SK-N-SH (cell line): ENCODE measurements around the gene ANTKMT. TPM values are rescaled to one million over a fixed set of nuclear protein-coding genes. Genes with fewer than 3 reads are reported as not detected.
"Not testable (repeated sequence)": the region's sequence is repeated elsewhere in the genome, so short reads cannot be mapped to it uniquely, and the experiment has no call there.

ENCODE experiments used
- CTCF ChIA-PET: fragments of 300-600, 350-600 bp; formaldehyde crosslinking; extraction: SDS; loops from one replicate; lab custom pipeline; 2021; lab: Yijun Ruan, JAX
- POLR2A ChIA-PET: fragments of 350-600 bp; sonication (Branson Sonifier 250); formaldehyde crosslinking; extraction: SDS; loops from one replicate; lab custom pipeline; 2020; ENCODE audit warnings: antibody characterized with exemption, inconsistent platforms; lab: Yijun Ruan, JAX
- DNase-seq: peaks from one replicate; pipeline ENCODE4 v3.0.0; 2012
- H2AFZ ChIP-seq: fragments of 200-600 bp; sonication (generic); 2 replicates; pipeline ENCODE4 v1.8.1; 2016; ENCODE audit warnings: antibody characterized with exemption, mild to moderate bottlenecking, low read depth
- H3F3A ChIP-seq: fragments of 200-600 bp; sonication (generic); replicated peaks from 2 replicates; pipeline ENCODE3; 2016; ENCODE audit warnings: antibody characterized with exemption, mild to moderate bottlenecking; ENCODE audit not compliant: insufficient read depth
- H3K27ac ChIP-seq, 2 experiments: fragments of 200-500 bp in 1 of 2; fragments of 200-600 bp in 1 of 2; sonication (Bioruptor generic) in 1 of 2; sonication (generic), shearing (Covaris generic) in 1 of 2; 2 replicates each; pipeline versions ENCODE4 v1.5.1 to v1.6.1; 2014 to 2016; ENCODE audit warnings: low read depth in 2 of 2, inconsistent platforms in 1 of 2, low read length in 1 of 2, mild to moderate bottlenecking in 1 of 2, mixed read lengths in 1 of 2
- H3K27me3 ChIP-seq: fragments of 200-600 bp; sonication (generic), shearing (Covaris generic); 2 replicates; pipeline ENCODE4 v1.6.1; 2016; ENCODE audit warnings: mixed run types; ENCODE audit not compliant: insufficient read depth
- H3K36me3 ChIP-seq, 2 experiments: fragments of 200-500 bp in 1 of 2; fragments of 200-600 bp in 1 of 2; sonication (Bioruptor generic) in 1 of 2; sonication (generic) in 1 of 2; replicated peaks in 1 of 2; 2 replicates each; pipeline versions ENCODE3 to v1.5.1; 2014 to 2016; ENCODE audit warnings: low read length in 1 of 2, mild to moderate bottlenecking in 1 of 2; ENCODE audit not compliant: insufficient read depth in 2 of 2, control insufficient read depth in 1 of 2
- H3K4me1 ChIP-seq, 2 experiments: fragments of 200-500 bp in 1 of 2; fragments of 200-600 bp in 1 of 2; sonication (Bioruptor generic) in 1 of 2; sonication (generic), shearing (Covaris generic) in 1 of 2; 2 replicates each; pipeline versions ENCODE4 v1.5.1 to v1.6.1; 2014 to 2016; ENCODE audit warnings: low read depth in 1 of 2, low read length in 1 of 2, mixed run types in 1 of 2; ENCODE audit not compliant: insufficient read depth in 2 of 2, control insufficient read depth in 1 of 2
- H3K4me2 ChIP-seq: fragments of 200-600 bp; sonication (generic), shearing (Covaris generic); 2 replicates; pipeline ENCODE4 v1.6.1; 2017; ENCODE audit warnings: mixed run types
- H3K4me3 ChIP-seq, 2 experiments: fragments of 200-500 bp in 1 of 2; fragments of 200-600 bp in 1 of 2; sonication (Bioruptor generic) in 1 of 2; sonication (generic), shearing (Covaris generic) in 1 of 2; 2 replicates each; pipeline versions ENCODE4 v1.5.1 to v1.8.1; 2014 to 2016; ENCODE audit warnings: low read depth in 2 of 2, inconsistent platforms in 1 of 2, low read length in 1 of 2, mild to moderate bottlenecking in 1 of 2, mixed read lengths in 1 of 2, moderate library complexity in 1 of 2
- H3K79me2 ChIP-seq: fragments of 200-600 bp; sonication (generic); 2 replicates; pipeline ENCODE4 v1.8.1; 2017; ENCODE audit warnings: mild to moderate bottlenecking; ENCODE audit not compliant: insufficient read depth
- H3K9ac ChIP-seq: fragments of 200-600 bp; sonication (generic); 2 replicates; pipeline ENCODE4 v1.6.1; 2017; ENCODE audit warnings: mixed run types
- H3K9me2 ChIP-seq: fragments of 200-600 bp; sonication (generic); 2 replicates; pipeline ENCODE4 v1.6.1; 2017; ENCODE audit warnings: mixed run types
- H3K9me3 ChIP-seq: fragments of 200-600 bp; sonication (generic); 2 replicates; pipeline ENCODE4 v1.6.1; 2017; ENCODE audit warnings: mixed run types, mild to moderate bottlenecking, moderate library complexity
- H4K20me1 ChIP-seq: fragments of 200-600 bp; sonication (generic); 2 replicates; pipeline ENCODE4 v1.6.1; 2017; ENCODE audit warnings: mild to moderate bottlenecking, mixed run types; ENCODE audit not compliant: insufficient read depth
- CHD2 ChIP-seq: fragments of 150-350 bp; IDR thresholded peaks from 2 replicates; pipeline ENCODE4 v1.6.1; 2018; ENCODE audit warnings: low read length; ENCODE audit not compliant: partially characterized antibody
- ELF1 ChIP-seq: IDR thresholded peaks from 2 replicates; pipeline ENCODE4 v1.4.0; 2012
- FOSL2 ChIP-seq: IDR thresholded peaks from 2 replicates; pipeline ENCODE4 v1.4.0; 2012; ENCODE audit warnings: low read depth, mild to moderate bottlenecking, moderate library complexity, borderline replicate concordance
- FOXJ3 ChIP-seq: sonication (generic); formaldehyde crosslinking; IDR thresholded peaks from 2 replicates; pipeline ENCODE4 v1.5.1; 2020; ENCODE audit warnings: mild to moderate bottlenecking, missing genetic modification reagents
- GABPA ChIP-seq: IDR thresholded peaks from 2 replicates; pipeline ENCODE4 v1.4.0; 2012; ENCODE audit warnings: low read depth, mild to moderate bottlenecking
- GATA2 ChIP-seq: sonication (generic); formaldehyde crosslinking; IDR thresholded peaks from 2 replicates; pipeline ENCODE4 v1.5.0; 2020; ENCODE audit warnings: mild to moderate bottlenecking, missing genetic modification reagents
- MXI1 ChIP-seq: IDR thresholded peaks from 2 replicates; pipeline ENCODE4 v1.6.1; 2012; ENCODE audit warnings: mild to moderate bottlenecking, low read depth, low read length, improper control_type of control experiment
- RAD21 ChIP-seq: IDR thresholded peaks from 2 replicates; pipeline ENCODE4 v1.6.1; 2012; ENCODE audit warnings: mild to moderate bottlenecking, low read length
- RCOR1 ChIP-seq: fragments of 150-350 bp; IDR thresholded peaks from 2 replicates; pipeline ENCODE4 v1.6.1; 2017; ENCODE audit warnings: antibody characterized with exemption, low read length
- RFX5 ChIP-seq: IDR thresholded peaks from 2 replicates; pipeline ENCODE4 v1.6.1; 2012; ENCODE audit warnings: mild to moderate bottlenecking, improper control_type of control experiment, low read length
- RXRA ChIP-seq: IDR thresholded peaks from 2 replicates; pipeline ENCODE4 v1.4.0; 2012; ENCODE audit warnings: low read depth, mild to moderate bottlenecking, borderline replicate concordance
- TAF1 ChIP-seq: IDR thresholded peaks from 2 replicates; pipeline ENCODE4 v1.6.1; 2012; ENCODE audit warnings: low read depth, mild to moderate bottlenecking, low read length, moderate library complexity, borderline replicate concordance
- WGBS: methylation state at CpG from one replicate; pipeline ENCODE4 v1.1.6; 2017; ENCODE audit warnings: low lambda C conversion rate; 5-methylcytosine and 5-hydroxymethylcytosine counted together
- polyA plus RNA-seq, 3 experiments: library from polyadenylated mRNA; depleted of rRNA; stranded (reverse); fragments of >200 nt; gene quantifications; 2 replicates each; pipeline ENCODE4 v1.2.3, GENCODE V29; 2012
- TF ChIP-seq, protein P1 (sequence below): fragments of 200-600 bp; sonication (generic); IDR thresholded peaks from 2 replicates; pipeline ENCODE4 v1.6.1; 2017; ENCODE audit warnings: antibody characterized with exemption, mild to moderate bottlenecking, moderate library complexity
- TF ChIP-seq, protein P2 (sequence below): IDR thresholded peaks from 2 replicates; pipeline ENCODE4 v1.4.0; 2012; ENCODE audit warnings: low read depth, borderline replicate concordance
- TF ChIP-seq, protein P3 (sequence below): IDR thresholded peaks from 2 replicates; pipeline ENCODE4 v1.4.0; 2012; ENCODE audit warnings: low read depth
- TF ChIP-seq, protein P4 (sequence below): IDR thresholded peaks from 2 replicates; pipeline ENCODE4; 2012
- TF ChIP-seq, protein P5 (sequence below): fragments of 150-350 bp; IDR thresholded peaks from 2 replicates; pipeline ENCODE4 v1.6.1; 2016; ENCODE audit warnings: mild to moderate bottlenecking, low read depth, low read length

The ANTKMT gene
- polyA plus RNA-seq, 1 of the 3 experiments (the other 2 are of a cell fraction) = 57.4 TPM

DNA sequence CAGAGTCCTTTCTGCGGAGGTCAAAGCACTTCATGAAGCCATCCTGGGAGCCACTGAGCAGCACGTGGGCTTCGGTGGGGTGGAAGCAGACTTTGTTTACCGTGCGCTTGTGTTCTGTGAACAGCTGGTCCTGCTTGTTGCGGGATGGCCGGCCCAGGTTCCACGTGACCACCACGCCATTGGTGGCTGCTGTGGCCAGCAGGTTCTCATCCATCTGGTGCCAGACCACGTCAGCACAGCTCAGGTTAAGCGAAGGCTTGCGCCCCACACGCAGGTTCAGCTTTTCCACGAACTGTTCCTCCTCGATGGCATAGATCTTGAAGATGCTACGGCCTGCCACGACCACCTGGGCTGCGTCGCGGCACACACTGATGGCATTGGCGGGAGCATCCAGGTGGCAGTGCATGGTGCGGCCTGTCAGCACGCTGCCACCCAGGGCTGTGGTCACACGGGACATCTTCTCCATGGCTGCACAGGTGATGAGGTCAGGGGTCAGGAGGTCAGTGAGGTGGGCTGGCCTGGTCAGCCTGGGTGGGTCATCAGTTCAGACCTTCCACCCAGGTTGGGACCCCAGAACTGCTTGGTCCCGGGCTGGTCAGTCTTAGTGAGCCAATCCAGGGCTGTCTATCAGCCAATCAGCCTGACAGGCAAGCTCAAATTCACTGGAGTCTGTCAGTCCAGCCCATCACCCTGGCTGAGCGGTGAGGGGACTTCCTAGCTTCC, 31.6 kb upstream of the ANTKMT start:
- 69% methylated on average over 9 of the region's 26 CpGs for WGBS

DNA sequence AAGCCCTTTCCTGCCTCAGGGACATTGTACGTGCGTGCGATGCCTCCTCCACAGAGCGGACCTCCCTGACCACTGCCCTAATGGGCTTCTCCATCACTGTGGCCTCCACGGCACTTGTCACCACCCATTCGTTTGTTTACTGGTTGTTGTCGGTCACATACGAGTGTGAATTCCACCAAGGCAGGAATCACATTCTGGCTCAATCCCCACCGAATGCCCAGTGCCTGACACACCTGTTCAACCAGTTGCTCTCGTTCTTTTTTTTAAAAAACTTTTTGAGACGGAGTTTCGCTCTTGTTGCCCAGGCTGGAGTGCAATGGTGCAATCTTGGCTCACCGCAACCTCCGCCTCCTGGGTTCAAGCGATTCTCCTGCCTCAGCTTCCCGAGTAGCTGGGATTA, 29.7 kb upstream of the ANTKMT start:
- POLR2A ChIA-PET, CTCF ChIA-PET: not testable (repeated sequence)

More for the DNA sequence above, 31.6 kb upstream of the ANTKMT start:
- no peak overlapping the region for H2AFZ ChIP-seq
- H3K9ac ChIP-seq = peak overlapping the region; percentile 82
- H3K27me3 ChIP-seq = no peaks in the 10 kb centered on the region
- no peak for DNase-seq
- no peaks in the 10 kb centered on the region for H4K20me1 ChIP-seq
- H3K36me3 ChIP-seq = peaks cover 0 to 16% of the 10 kb centered on the region in 2 experiments
- peaks cover 9 to 30% of the 10 kb centered on the region in 2 experiments; a peak in 2 of 4 replicates for H3K4me1 ChIP-seq
- ChIA-PET POLR2A (interaction anchor here (1.5 to 1.7 kb wide), 2 partner anchors 8 to 10 kb away, joined by 10 to 12 read pairs; partner anchors contain the start of gene STUB1), CTCF (interaction anchor here (0.6 to 5.9 kb wide), 14 partner anchors 8 to 529 kb away, joined by 3 to 38 read pairs (median 4); partner anchors contain the start of genes CCDC78, HAGHL, METRN and METTL26)
- H3K27ac ChIP-seq = peak overlapping the region; percentile 62 to 82; a peak in 2 of 4 replicates
- peak overlapping the region; percentile 100 for H3K4me2 ChIP-seq
- peak overlapping the region; percentile 93 to 98 for H3K4me3 ChIP-seq
- H3K9me2 ChIP-seq = no peaks in the 10 kb centered on the region
- H3K9me3 ChIP-seq = no peaks in the 10 kb centered on the region
- H3F3A ChIP-seq = peaks cover 20% of the 10 kb centered on the region
- peaks cover 11% of the 10 kb centered on the region; the same call in 1 of the 2 replicates for H3K79me2 ChIP-seq
- no peak for TF ChIP-seq RFX5
- TF ChIP-seq CHD2 = no peak
- TF ChIP-seq, protein P1, sequence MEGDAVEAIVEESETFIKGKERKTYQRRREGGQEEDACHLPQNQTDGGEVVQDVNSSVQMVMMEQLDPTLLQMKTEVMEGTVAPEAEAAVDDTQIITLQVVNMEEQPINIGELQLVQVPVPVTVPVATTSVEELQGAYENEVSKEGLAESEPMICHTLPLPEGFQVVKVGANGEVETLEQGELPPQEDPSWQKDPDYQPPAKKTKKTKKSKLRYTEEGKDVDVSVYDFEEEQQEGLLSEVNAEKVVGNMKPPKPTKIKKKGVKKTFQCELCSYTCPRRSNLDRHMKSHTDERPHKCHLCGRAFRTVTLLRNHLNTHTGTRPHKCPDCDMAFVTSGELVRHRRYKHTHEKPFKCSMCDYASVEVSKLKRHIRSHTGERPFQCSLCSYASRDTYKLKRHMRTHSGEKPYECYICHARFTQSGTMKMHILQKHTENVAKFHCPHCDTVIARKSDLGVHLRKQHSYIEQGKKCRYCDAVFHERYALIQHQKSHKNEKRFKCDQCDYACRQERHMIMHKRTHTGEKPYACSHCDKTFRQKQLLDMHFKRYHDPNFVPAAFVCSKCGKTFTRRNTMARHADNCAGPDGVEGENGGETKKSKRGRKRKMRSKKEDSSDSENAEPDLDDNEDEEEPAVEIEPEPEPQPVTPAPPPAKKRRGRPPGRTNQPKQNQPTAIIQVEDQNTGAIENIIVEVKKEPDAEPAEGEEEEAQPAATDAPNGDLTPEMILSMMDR = no peak
- TF ChIP-seq GABPA = no peak
- no peak for TF ChIP-seq MXI1
- TF ChIP-seq, protein P2, sequence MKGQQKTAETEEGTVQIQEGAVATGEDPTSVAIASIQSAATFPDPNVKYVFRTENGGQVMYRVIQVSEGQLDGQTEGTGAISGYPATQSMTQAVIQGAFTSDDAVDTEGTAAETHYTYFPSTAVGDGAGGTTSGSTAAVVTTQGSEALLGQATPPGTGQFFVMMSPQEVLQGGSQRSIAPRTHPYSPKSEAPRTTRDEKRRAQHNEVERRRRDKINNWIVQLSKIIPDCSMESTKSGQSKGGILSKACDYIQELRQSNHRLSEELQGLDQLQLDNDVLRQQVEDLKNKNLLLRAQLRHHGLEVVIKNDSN = no peak
- TF ChIP-seq TAF1 = no peak
- TF ChIP-seq RCOR1 = no peak
- TF ChIP-seq, protein P3, sequence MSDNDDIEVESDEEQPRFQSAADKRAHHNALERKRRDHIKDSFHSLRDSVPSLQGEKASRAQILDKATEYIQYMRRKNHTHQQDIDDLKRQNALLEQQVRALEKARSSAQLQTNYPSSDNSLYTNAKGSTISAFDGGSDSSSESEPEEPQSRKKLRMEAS = no peak
- no peak for TF ChIP-seq RAD21
- TF ChIP-seq FOSL2 = no peak
- TF ChIP-seq, protein P4, sequence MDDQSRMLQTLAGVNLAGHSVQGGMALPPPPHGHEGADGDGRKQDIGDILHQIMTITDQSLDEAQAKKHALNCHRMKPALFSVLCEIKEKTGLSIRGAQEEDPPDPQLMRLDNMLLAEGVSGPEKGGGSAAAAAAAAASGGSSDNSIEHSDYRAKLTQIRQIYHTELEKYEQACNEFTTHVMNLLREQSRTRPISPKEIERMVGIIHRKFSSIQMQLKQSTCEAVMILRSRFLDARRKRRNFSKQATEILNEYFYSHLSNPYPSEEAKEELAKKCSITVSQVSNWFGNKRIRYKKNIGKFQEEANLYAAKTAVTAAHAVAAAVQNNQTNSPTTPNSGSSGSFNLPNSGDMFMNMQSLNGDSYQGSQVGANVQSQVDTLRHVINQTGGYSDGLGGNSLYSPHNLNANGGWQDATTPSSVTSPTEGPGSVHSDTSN = no peak
- TF ChIP-seq ELF1 = no peak
- TF ChIP-seq FOXJ3 (CRISPR knock-in tag) = no peak
- TF ChIP-seq, protein P5, sequence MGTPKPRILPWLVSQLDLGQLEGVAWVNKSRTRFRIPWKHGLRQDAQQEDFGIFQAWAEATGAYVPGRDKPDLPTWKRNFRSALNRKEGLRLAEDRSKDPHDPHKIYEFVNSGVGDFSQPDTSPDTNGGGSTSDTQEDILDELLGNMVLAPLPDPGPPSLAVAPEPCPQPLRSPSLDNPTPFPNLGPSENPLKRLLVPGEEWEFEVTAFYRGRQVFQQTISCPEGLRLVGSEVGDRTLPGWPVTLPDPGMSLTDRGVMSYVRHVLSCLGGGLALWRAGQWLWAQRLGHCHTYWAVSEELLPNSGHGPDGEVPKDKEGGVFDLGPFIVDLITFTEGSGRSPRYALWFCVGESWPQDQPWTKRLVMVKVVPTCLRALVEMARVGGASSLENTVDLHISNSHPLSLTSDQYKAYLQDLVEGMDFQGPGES = no peak
- no peak for TF ChIP-seq GATA2 (CRISPR knock-in tag)
- TF ChIP-seq RXRA = no peak

More for the DNA sequence above, 29.7 kb upstream of the ANTKMT start:
- H4K20me1 ChIP-seq, H3K4me3 ChIP-seq, H3K9me2 ChIP-seq, DNase-seq, H3K27me3 ChIP-seq, H3K4me2 ChIP-seq, H3K79me2 ChIP-seq, H3K9me3 ChIP-seq, H3K27ac ChIP-seq, H2AFZ ChIP-seq, H3K9ac ChIP-seq: not testable (repeated sequence)
- Histone ChIP-seq H3K36me3 (peaks cover 0 to 13% of the 10 kb centered on the region in 2 experiments), H3F3A (peaks cover 20% of the 10 kb centered on the region), H3K4me1 (peaks cover 9 to 13% of the 10 kb centered on the region in 2 experiments; a peak in 2 of 4 replicates)
- WGBS = 83% methylated on average over 16 of the region's 16 CpGs
